ENCODE measurements around the gene DLL4. TPM values are rescaled to one million over a fixed set of nuclear protein-coding genes. Genes with fewer than 3 reads are reported as not detected.

The DLL4 gene
- total and polyA plus RNA-seq, 5 experiments from 2014 or later: 0.16 TPM; not detected in 4

DNA sequence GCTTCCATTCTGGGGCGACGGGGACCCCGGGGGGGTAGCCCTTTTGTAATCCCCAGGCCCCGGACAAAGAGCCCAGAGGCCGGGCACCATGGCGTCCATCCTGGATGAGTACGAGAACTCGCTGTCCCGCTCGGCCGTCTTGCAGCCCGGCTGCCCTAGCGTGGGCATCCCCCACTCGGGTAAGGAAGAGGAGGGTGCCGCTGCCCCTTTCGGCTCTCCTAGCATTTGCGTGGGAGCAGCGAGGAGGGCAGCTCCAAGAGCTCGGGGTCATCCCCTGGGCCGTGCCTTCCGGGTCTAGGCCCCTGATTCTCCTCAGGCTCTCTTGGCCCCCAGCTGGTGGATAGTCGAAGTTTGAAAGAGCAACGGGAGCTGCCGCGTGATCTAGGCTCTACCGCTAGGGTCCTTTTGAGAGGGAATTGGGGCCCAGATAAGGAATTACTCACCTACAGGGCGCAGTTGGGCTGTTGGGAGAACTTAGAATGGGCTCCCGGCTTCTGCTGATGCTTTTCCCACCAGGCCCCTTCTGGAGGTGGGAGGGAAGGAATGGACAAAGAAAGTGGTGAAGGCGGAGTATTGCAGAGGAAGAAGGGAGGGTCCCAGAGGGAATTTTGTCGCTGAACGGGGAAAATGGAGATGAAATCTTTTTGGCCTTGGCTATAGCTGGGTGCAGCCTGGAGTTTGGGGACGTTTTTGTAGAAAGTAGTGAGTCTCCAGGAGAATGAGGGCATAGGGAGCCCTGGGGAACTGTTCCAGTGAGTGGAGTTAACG lies 34.3 kb upstream of the DLL4 start:
- peaks cover 18 to 44% (median 39%) of the 10 kb centered on the region in 4 donors for H3K4me1 Mint-ChIP-seq
- no peaks in the 10 kb centered on the region for H3K9me3 Mint-ChIP-seq
- DNase-seq (peak; percentile 28 to 75 (median 52)), ATAC-seq (peak; percentile 59 to 65)
- POLR2A ChIA-PET: interaction anchor here (1.0 to 6.0 kb wide), 14 partner anchors 9 to 587 kb away, joined by 3 to 49 read pairs (median 5); partner anchors contain the start of genes C15orf62, CHP1, INO80 and PLCB2
- H3K27ac Mint-ChIP-seq: peak overlapping the region; percentile 84 to 98 (median 97)
- peak overlapping the region; percentile 95 to 100 (median 99) for H3K4me3 Mint-ChIP-seq
- H3K36me3 Mint-ChIP-seq: peaks cover 0 to 42% (median 4%) of the 10 kb centered on the region in 3 donors
- no peaks in the 10 kb centered on the region for H3K27me3 Mint-ChIP-seq

DNA sequence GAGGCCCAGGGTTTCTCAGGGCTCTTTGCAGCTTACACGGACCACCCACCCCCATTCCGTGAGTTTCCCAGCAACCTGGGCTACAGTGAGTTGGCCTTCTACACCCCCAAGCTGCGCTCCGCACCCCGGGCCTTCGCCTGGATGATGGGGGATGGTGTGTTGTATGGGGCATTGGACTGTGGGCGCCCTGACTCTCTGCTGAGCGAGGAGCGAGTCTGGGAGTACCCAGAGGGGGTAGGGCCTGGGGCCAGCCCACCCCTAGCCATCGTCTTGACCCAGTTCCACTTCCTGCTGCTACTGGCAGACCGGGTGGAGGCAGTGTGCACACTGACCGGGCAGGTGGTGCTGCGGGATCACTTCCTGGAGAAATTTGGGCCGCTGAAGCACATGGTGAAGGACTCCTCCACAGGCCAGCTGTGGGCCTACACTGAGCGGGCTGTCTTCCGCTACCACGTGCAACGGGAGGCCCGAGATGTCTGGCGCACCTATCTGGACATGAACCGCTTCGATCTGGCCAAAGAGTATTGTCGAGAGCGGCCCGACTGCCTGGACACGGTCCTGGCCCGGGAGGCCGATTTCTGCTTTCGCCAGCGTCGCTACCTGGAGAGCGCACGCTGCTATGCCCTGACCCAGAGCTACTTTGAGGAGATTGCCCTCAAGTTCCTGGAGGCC lies 29.5 kb upstream of the DLL4 start:
- Mint-ChIP-seq H3K27me3 (no peaks in the 10 kb centered on the region), H3K36me3 (peaks cover 0 to 83% (median 12%) of the 10 kb centered on the region in 3 donors), H3K4me1 (peaks cover 12 to 56% (median 44%) of the 10 kb centered on the region in 4 donors), H3K9me3 (no peaks in the 10 kb centered on the region), H3K4me3 (no peak overlapping the region), H3K27ac (peak overlapping the region in 1 of 10 donors; percentile 66)
- DNase-seq (peak in 1 of 10 donors; percentile 60), ATAC-seq (no peak)
- POLR2A ChIA-PET: interaction anchor here (1.7 kb wide), 1 partner anchor 41 kb away, joined by 5 read pairs; no protein-coding TSS in a partner anchor

DNA sequence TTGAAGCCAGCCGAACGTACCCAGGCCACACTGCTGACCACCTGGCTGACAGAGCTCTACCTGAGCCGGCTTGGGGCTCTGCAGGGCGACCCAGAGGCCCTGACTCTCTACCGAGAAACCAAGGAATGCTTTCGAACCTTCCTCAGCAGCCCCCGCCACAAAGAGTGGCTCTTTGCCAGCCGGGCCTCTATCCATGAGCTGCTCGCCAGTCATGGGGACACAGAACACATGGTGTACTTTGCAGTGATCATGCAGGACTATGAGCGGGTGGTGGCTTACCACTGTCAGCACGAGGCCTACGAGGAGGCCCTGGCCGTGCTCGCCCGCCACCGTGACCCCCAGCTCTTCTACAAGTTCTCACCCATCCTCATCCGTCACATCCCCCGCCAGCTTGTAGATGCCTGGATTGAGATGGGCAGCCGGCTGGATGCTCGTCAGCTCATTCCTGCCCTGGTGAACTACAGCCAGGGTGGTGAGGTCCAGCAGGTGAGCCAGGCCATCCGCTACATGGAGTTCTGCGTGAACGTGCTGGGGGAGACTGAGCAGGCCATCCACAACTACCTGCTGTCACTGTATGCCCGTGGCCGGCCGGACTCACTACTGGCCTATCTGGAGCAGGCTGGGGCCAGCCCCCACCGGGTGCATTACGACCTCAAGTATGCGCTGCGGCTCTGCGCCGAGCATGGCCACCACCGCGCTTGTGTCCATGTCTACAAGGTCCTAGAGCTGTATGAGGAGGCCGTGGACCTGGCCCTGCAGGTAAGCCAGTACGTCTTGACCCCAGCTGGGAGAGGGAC lies 28.7 kb upstream of the DLL4 start:
- H3K4me1 Mint-ChIP-seq: peaks cover 6 to 52% (median 39%) of the 10 kb centered on the region in 4 donors
- peak overlapping the region in 3 of 10 donors; percentile 11 to 47 (median 40) for H3K27ac Mint-ChIP-seq
- DNase-seq: peak in 1 of 10 donors; percentile 34
- peaks cover 0 to 81% (median 12%) of the 10 kb centered on the region in 3 donors for H3K36me3 Mint-ChIP-seq
- H3K4me3 Mint-ChIP-seq: no peak overlapping the region
- no peak for ATAC-seq
- H3K9me3 Mint-ChIP-seq: no peaks in the 10 kb centered on the region
- POLR2A ChIA-PET: no interaction called here
- no peaks in the 10 kb centered on the region for H3K27me3 Mint-ChIP-seq

DNA sequence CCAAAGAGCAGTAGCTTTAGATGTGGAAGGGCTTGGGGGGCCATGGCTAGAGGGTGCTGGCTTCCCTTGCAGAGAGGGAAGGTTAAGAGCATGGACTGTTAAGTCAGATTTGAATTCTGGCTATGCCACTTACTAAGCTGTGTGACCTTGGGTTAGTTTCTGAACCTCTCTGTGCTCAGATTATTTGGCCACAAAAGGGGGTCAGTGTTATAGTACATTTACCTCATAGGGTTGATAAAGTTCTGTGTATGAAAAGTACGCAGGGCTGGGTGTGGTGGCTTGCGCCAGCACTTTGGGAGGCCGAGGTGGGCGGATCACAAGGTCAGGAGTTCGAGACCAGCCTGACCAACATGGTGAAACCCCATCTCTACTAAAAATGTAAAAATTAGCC lies 28.1 kb upstream of the DLL4 start:
- no peaks in the 10 kb centered on the region for H3K9me3 Mint-ChIP-seq
- peaks cover 6 to 51% (median 36%) of the 10 kb centered on the region in 4 donors for H3K4me1 Mint-ChIP-seq
- DNase-seq (no peak), ATAC-seq (no peak)
- H3K36me3 Mint-ChIP-seq: peaks cover 0 to 78% (median 12%) of the 10 kb centered on the region in 3 donors
- no peak overlapping the region for H3K4me3 Mint-ChIP-seq
- H3K27ac Mint-ChIP-seq: peak overlapping the region in 3 of 10 donors; percentile 11 to 47 (median 40)
- no peaks in the 10 kb centered on the region for H3K27me3 Mint-ChIP-seq
- POLR2A ChIA-PET: no interaction called here

DNA sequence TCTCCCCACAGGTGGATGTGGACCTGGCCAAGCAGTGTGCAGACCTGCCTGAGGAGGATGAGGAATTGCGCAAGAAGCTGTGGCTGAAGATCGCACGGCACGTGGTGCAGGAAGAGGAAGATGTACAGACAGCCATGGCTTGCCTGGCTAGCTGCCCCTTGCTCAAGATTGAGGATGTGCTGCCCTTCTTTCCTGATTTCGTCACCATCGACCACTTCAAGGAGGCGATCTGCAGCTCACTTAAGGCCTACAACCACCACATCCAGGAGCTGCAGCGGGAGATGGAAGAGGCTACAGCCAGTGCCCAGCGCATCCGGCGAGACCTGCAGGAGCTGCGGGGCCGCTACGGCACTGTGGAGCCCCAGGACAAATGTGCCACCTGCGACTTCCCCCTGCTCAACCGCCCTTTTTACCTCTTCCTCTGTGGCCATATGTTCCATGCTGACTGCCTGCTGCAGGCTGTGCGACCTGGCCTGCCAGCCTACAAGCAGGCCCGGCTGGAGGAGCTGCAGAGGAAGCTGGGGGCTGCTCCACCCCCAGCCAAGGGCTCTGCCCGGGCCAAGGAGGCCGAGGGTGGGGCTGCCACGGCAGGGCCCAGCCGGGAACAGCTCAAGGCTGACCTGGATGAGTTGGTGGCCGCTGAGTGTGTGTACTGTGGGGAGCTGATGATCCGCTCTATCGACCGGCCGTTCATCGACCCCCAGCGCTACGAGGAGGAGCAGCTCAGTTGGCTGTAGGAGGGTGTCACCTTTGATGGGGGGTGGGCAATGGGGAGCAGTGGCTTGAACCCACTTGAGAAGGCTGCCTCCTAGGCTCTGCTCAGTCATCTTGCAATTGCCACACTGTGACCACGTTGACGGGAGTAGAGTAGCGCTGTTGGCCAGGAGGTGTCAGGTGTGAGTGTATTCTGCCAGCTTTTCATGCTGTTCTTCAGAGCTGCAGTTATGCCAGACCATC lies 26.3 kb upstream of the DLL4 start:
- Mint-ChIP-seq H3K4me1 (peaks cover 12 to 54% (median 41%) of the 10 kb centered on the region in 4 donors), H3K27me3 (no peaks in the 10 kb centered on the region), H3K27ac (peak overlapping the region in 7 of 10 donors; percentile 24 to 85 (median 75)), H3K9me3 (no peaks in the 10 kb centered on the region), H3K4me3 (no peak overlapping the region), H3K36me3 (peaks cover 0 to 60% (median 12%) of the 10 kb centered on the region in 3 donors)
- ATAC-seq: no peak
- POLR2A ChIA-PET: interaction anchor here (0.6 to 3.2 kb wide), 6 partner anchors 8 to 429 kb away, joined by 3 to 12 read pairs (median 3); partner anchors contain the start of genes NUSAP1, OIP5 and VPS18
- peak in 1 of 10 donors; percentile 61 for DNase-seq

DNA sequence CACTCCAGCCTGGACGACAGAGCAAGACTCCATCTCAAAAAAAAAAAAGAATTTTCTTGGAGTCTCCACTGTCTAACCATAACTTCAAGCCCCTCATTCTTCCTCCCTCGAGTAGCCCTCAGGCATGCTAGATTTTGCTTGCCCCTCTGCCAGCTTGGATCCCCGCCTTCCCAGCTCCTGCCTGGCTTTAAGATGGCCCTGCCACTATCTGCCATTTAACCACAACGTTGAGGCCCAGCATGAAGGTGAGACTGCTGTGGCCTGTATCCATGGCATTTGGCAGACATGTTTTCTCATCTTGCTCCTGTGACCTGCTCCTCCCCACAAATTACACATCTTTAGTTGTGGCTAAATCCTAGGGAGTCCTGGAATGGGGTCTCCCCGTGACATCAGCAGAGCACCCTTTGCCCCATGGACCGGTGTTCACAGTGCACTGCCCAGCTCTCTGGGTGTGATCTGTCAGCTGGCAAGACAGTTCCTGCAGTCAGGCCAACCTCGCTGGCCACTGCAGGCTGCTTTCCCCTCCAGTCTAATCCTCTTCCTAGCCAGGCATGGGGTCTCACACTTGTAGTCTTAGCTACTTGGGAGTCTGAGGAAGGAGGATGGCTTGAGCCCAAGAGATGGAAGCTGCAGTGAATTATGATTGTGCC lies 24.5 kb upstream of the DLL4 start:
- DNase-seq (peak in 1 of 10 donors; percentile 58), ATAC-seq (no peak)
- peak overlapping the region in 2 of 10 donors; percentile 53 to 80 for H3K27ac Mint-ChIP-seq

DNA sequence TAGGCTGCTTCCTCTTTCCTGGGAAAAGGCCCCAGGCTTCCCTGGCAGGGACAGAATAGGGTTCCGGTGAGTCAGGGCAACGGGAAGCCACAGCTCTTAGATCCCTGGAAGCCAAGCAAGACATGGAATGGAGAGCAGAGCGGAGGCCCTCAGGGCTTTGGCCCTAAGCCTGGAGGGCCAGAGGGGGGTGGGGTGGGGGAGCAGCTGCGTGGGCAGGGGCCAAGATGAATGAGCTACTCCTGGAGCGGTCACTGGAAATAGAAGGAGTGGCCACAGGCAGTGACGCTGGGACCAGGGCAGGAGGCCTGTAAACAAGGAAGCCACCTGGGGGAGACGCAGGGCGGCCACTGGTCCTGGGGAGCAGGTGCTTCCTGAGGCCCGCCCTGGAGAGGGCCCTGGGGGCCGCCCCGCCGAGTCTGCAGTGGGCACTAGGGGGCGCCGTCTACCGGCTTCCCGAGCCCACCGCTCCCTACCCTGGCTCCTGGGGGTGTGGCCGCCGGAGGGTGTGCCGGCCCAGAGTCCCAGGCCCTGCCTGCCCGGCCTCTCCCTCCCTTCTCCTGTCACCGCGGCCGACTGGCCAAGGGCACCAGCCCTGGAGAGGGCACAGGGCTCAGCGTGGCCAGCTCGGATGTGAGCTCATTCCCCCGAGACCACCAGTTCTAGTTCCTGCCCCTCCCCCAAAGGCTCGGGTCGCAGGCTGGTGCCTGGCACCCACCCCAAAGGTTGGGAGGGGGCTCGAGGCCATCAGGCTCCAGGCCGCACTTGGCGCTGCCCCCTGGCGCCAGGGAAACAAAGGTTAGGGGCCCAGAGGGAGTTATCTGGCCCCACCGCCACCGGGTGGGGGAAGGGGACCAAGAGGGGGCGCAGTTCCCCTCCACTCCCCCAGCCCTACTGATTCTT lies 22.8 kb upstream of the DLL4 start:
- no peaks in the 10 kb centered on the region for H3K9me3 Mint-ChIP-seq
- ATAC-seq (peak; percentile 66 to 75), DNase-seq (peak; percentile 65 to 84 (median 77))
- peaks cover 12 to 46% (median 43%) of the 10 kb centered on the region in 4 donors for H3K4me1 Mint-ChIP-seq
- H3K36me3 Mint-ChIP-seq: peaks cover 0 to 26% (median 7%) of the 10 kb centered on the region in 3 donors
- H3K27ac Mint-ChIP-seq: peak overlapping the region; percentile 13 to 95 (median 91)
- POLR2A ChIA-PET: interaction anchor here (0.6 to 2.3 kb wide), 14 partner anchors 8 to 384 kb away, joined by 3 to 23 read pairs (median 6); partner anchors contain the start of genes CHAC1, INO80 and VPS18
- no peaks in the 10 kb centered on the region for H3K27me3 Mint-ChIP-seq
- H3K4me3 Mint-ChIP-seq: peak overlapping the region; percentile 79 to 93 (median 86)

More for the DNA sequence above, 24.5 kb upstream of the DLL4 start:
- no peaks in the 10 kb centered on the region for H3K9me3 Mint-ChIP-seq
- no peaks in the 10 kb centered on the region for H3K27me3 Mint-ChIP-seq
- peak overlapping the region in 3 of 10 donors; percentile 2 to 22 (median 7) for H3K4me3 Mint-ChIP-seq
- H3K36me3 Mint-ChIP-seq: peaks cover 0 to 43% (median 10%) of the 10 kb centered on the region in 3 donors
- POLR2A ChIA-PET: interaction anchor here (0.7 to 3.2 kb wide), 9 partner anchors 10 to 428 kb away, joined by 3 to 12 read pairs (median 3); partner anchors contain the start of genes CHAC1, NUSAP1, OIP5 and VPS18
- peaks cover 14 to 57% (median 44%) of the 10 kb centered on the region in 4 donors for H3K4me1 Mint-ChIP-seq

DNA sequence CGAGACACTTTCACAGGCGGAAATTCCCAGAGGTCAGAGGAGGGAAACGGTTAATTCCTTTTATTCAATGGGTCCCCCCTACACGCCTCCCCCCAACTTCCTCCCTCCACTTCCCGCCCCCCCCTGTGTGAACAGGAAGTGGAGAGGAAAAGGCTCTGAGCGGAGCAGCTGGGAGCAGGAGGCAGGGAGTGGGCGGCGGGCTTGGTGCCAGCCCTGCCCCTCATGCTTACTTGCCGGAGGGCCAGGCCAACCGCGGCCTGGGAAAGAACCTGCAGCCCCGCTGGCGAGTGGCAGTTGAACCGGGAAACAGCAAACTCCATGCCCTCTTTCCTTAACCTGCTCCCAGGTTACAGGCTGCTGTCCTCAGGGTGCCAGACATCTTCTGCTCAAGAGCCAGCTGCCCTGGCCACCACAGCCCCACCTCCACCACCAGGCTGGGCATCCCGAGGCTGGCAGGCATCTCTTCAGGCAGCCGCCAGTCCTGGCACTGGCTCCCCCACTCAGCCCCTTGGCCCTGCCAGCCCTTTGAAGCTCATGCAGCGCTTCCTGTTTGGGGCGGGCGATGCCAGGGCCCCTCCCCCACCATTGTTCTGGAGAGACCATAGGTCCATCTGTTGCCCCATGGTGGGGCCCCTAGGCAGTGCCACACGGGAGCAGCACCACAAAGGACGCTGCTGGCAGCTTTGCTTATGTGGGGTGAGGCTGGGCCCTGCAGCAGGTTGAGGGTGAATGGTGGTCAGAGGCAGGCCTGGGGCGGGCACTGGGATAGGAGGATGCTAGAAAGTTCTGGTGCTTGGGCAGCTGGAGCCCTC lies 21.9 kb upstream of the DLL4 start:
- Mint-ChIP-seq H3K27ac (peak overlapping the region; percentile 87 to 95 (median 92)), H3K36me3 (peaks cover 0 to 19% (median 7%) of the 10 kb centered on the region in 3 donors), H3K9me3 (no peaks in the 10 kb centered on the region), H3K4me3 (peak overlapping the region; percentile 79 to 93 (median 86)), H3K27me3 (no peaks in the 10 kb centered on the region), H3K4me1 (peaks cover 12 to 48% (median 43%) of the 10 kb centered on the region in 4 donors)
- ATAC-seq (peak; percentile 60 to 76), DNase-seq (peak; percentile 53 to 88 (median 72))
- POLR2A ChIA-PET: interaction anchor here (1.0 to 2.3 kb wide), 13 partner anchors 9 to 49 kb away, joined by 3 to 23 read pairs (median 7); partner anchors contain the start of genes CHAC1, DLL4 and VPS18

DNA sequence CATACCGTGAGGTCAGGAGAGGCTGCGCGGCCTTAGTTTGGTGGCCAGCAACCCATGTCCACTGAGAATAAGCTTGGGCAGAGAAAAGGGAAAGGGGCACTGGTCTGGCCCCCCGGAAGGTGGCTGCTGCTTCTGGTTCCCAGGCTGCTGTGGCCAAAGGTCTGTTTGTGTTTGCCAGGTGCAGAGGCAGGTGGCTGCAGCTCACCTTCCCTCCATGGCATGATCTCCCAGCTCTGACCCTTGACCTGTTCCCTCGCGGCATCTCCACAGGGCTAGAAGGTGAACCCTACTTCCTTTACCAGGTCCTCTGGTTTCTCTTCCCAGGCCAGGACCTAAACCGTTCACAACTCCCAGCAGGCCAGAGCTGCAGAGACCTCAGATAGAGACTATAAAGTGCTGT lies 21.0 kb upstream of the DLL4 start:
- peaks cover 10 to 41% (median 40%) of the 10 kb centered on the region in 4 donors for H3K4me1 Mint-ChIP-seq
- H3K27me3 Mint-ChIP-seq: no peaks in the 10 kb centered on the region
- peaks cover 0 to 10% (median 7%) of the 10 kb centered on the region in 3 donors for H3K36me3 Mint-ChIP-seq
- ATAC-seq: no peak
- H3K4me3 Mint-ChIP-seq: peak overlapping the region; percentile 56 to 92 (median 82)
- DNase-seq: no peak
- H3K27ac Mint-ChIP-seq: peak overlapping the region; percentile 79 to 94 (median 92)
- no peaks in the 10 kb centered on the region for H3K9me3 Mint-ChIP-seq
- POLR2A ChIA-PET: interaction anchor here (1.0 to 2.3 kb wide), 9 partner anchors 8 to 48 kb away, joined by 3 to 23 read pairs (median 7); partner anchors contain the start of genes CHAC1, DLL4 and VPS18

Measured in naive thymus-derived CD8-positive, alpha-beta T cell (primary cell).